Small intestine (tissue), 7 donors: Measurements from ENCODE around the gene CCDC141. TPM values are rescaled to one million over a fixed set of nuclear protein-coding genes. Genes with fewer than 3 reads are reported as not detected.

Experiments
- DNase-seq, 2 donors: peaks; one replicate each; pipeline versions ENCODE4 v3.0.0 to v3.0.0-alpha.2; 2013
- FAIRE-seq: peaks from 2 replicates; lab custom pipeline; 2012; peaks lifted over from hg19 to GRCh38; lab: Jason Lieb, UNC
- H3K27ac ChIP-seq, 3 donors: one replicate each; pipeline ENCODE4 v1.5.1; 2013; ENCODE audit warnings: low read length in 2 of 3, mild to moderate bottlenecking in 2 of 3, control low read depth in 1 of 3, inconsistent platforms in 1 of 3, low read depth in 1 of 3, moderate library complexity in 1 of 3
- H3K27me3 ChIP-seq, 3 donors: one replicate each; pipeline ENCODE4 v1.6.1; 2013; ENCODE audit warnings: low read length in 3 of 3, inconsistent platforms in 1 of 3; ENCODE audit not compliant: control insufficient read depth in 3 of 3, insufficient read depth in 3 of 3
- H3K36me3 ChIP-seq, 3 donors: one replicate each; pipeline ENCODE4 v1.6.1; 2013; ENCODE audit warnings: low read length in 3 of 3, inconsistent platforms in 1 of 3, low read depth in 1 of 3, mild to moderate bottlenecking in 1 of 3, moderate library complexity in 1 of 3; ENCODE audit not compliant: control insufficient read depth in 3 of 3, insufficient read depth in 2 of 3
- H3K4me1 ChIP-seq, 3 donors: one replicate each; pipeline ENCODE4 v1.6.1; 2013; ENCODE audit warnings: low read length in 2 of 3, inconsistent platforms in 1 of 3, low read depth in 1 of 3, mild to moderate bottlenecking in 1 of 3, moderate library complexity in 1 of 3; ENCODE audit not compliant: control insufficient read depth in 3 of 3, insufficient read depth in 2 of 3
- H3K4me3 ChIP-seq, 3 donors: one replicate each; pipeline ENCODE4 v1.5.1; 2013; ENCODE audit warnings: low read length in 3 of 3, control low read depth in 1 of 3, inconsistent platforms in 1 of 3, low read depth in 1 of 3, mild to moderate bottlenecking in 1 of 3, moderate library complexity in 1 of 3
- H3K9me3 ChIP-seq, 2 donors: one replicate each; pipeline ENCODE4 v1.6.1; 2013; ENCODE audit warnings: low read depth in 1 of 2, low read length in 1 of 2; ENCODE audit not compliant: control insufficient read depth in 2 of 2, insufficient read depth in 1 of 2
- WGBS, 3 donors: extraction: QIAGEN DNeasy Blood & Tissue Kit; methylation state at CpG; one replicate each; pipeline ENCODE4 v1.1.7; 2013; 5-methylcytosine and 5-hydroxymethylcytosine counted together
- polyA plus RNA-seq, 4 donors: library from polyadenylated mRNA; stranded (reverse) in 3 of 4; unstranded in 1 of 4; fragments of 200-250 nt in 3 of 4; fragments of 120-200 nt in 1 of 4; gene quantifications; one replicate each; pipeline versions ENCODE4 v1.2.1 to v1.2.3, GENCODE V29; 2013
- donor health status: healthy with polysubstance abuse.
- donor health status: control.
- donor health status: control.
- donor health status: Bipolar disorder and iron deficiency.
- donor health status: healthy.

The CCDC141 gene
- polyA plus RNA-seq, 4 donors = 0.27 to 2.5 (median 0.27) TPM; not detected in 1

- Histone ChIP-seq H3K27ac (no peak overlapping the region), H3K36me3 (no peaks in the 10 kb centered on the region), H3K4me1 (no peaks in the 10 kb centered on the region), H3K9me3 (no peaks in the 10 kb centered on the region), H3K27me3 (no peaks in the 10 kb centered on the region), H3K4me3 (no peak overlapping the region)
- DNase-seq = no peak
- 79 to 85% (median 80%) methylated on average over 4 of the region's 4 CpGs for WGBS, 3 donors
- no peak for FAIRE-seq
Measured at GRCh38 chr2:178828486-178828881, 221.5 kb downstream of the CCDC141 start.

DNA sequence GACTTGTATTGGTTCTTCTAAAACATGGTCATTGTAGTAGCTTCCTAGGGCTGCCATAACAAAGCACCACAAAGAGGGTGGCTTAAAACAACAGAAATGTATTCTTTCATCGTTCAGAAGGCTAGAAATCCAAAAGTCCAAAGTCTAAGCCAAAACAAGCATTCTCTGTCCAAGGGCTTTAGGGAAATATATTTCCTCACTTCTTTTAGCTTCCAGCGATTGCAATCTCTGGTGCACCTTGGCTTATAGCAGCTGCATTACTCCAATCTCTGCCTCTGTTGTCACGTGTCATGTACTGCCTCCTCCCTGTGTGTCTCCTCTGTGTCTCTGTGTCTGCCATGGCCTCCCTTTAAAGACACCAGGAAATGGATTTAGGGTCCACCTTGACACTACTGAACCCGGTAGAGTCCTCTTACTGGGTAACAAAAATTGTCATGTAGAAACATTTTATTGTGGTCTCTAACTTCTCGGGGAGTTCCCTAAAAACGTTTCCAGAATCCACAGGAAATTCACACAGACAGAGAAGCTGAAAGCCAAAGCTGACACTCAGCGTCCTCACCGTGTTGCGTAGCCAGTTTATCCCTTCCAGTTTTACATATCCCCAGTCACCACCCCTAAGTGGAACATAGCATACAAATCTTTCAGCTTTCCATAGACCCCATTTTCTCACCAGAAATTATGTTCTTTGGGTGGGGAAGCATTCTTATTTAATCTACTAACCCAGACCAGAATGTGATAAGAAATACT is 222.0 kb downstream of the CCDC141 start:
- WGBS, 3 donors = 57 to 66% (median 59%) methylated on average over 9 of the region's 9 CpGs
- H3K9me3 ChIP-seq = no peaks in the 10 kb centered on the region
- H3K27me3 ChIP-seq = no peaks in the 10 kb centered on the region
- DNase-seq (peak in 1 of 2 donors; percentile 2), FAIRE-seq (no peak)
- no peaks in the 10 kb centered on the region for H3K36me3 ChIP-seq
- no peaks in the 10 kb centered on the region for H3K4me1 ChIP-seq
- no peak overlapping the region for H3K4me3 ChIP-seq
- no peak overlapping the region for H3K27ac ChIP-seq

DNA sequence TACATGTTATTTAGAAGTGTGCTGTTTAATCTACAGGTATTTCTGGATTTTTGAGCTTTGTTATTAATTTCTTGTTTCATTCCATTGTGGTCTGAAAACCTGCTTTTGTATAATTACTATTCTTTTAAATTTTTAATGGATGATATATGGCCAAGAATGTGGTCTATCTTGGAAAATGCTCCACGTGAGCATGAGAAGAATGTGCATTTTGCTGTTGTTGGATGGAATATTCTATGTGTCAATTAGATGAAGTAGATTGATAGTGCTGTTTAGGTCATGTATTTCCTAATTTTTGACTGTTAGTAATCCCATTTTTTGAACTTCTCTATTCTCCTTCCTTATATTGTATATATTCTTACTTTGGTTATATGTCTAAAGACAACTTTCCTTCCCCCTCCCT is 222.8 kb downstream of the CCDC141 start:
- Histone ChIP-seq H3K27ac (no peak overlapping the region), H3K4me1 (no peaks in the 10 kb centered on the region), H3K9me3 (no peaks in the 10 kb centered on the region), H3K36me3 (no peaks in the 10 kb centered on the region), H3K4me3 (no peak overlapping the region), H3K27me3 (no peaks in the 10 kb centered on the region)
- DNase-seq = no peak
- no peak for FAIRE-seq
- WGBS, 3 donors = 43 to 72% (median 49%) methylated on average over 1 of the region's 1 CpG

DNA sequence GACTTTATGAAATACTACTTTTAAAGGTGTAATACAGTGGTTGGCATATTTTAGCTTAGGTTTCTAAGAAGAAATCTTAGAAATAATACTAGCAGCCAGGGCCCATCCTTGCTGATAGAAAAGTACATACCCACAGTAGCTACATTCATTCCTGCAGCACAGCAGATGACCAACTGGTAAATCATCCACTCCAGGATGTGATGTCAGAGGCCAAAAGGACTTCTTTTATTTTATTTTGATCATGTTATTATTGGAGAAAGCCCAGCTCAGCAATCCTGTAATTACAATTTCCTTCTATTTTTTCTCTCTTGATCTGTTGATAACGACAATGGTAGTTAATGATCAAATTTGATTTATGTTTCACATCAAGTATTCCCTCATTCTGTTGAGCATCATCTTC is 224.8 kb downstream of the CCDC141 start:
- DNase-seq = no peak
- Histone ChIP-seq H3K9me3 (no peaks in the 10 kb centered on the region), H3K27ac (no peak overlapping the region), H3K4me1 (no peaks in the 10 kb centered on the region), H3K27me3 (no peaks in the 10 kb centered on the region), H3K4me3 (no peak overlapping the region), H3K36me3 (no peaks in the 10 kb centered on the region)
- FAIRE-seq = no peak
- 44 to 61% (median 45%) methylated on average over 1 of the region's 1 CpG for WGBS, 3 donors

GRCh38 chr2:178824181-178824580 is 225.8 kb downstream of the CCDC141 start:
- Histone ChIP-seq H3K27me3 (no peaks in the 10 kb centered on the region), H3K36me3 (no peaks in the 10 kb centered on the region), H3K27ac (no peak overlapping the region), H3K4me1 (no peaks in the 10 kb centered on the region), H3K4me3 (no peak overlapping the region), H3K9me3 (no peaks in the 10 kb centered on the region)
- FAIRE-seq (no peak), DNase-seq (no peak)
- WGBS, 3 donors = 92 to 96% (median 94%) methylated on average over 7 of the region's 7 CpGs

GRCh38 chr2:178819992-178820391 is 229.9 kb downstream of the CCDC141 start:
- Histone ChIP-seq H3K27me3 (no peaks in the 10 kb centered on the region), H3K9me3 (no peaks in the 10 kb centered on the region), H3K36me3 (no peaks in the 10 kb centered on the region), H3K27ac (peak overlapping the region in 1 of 3 donors; percentile 27), H3K4me1 (no peaks in the 10 kb centered on the region), H3K4me3 (no peak overlapping the region)
- 32 to 36% (median 32%) methylated on average over 4 of the region's 4 CpGs for WGBS, 3 donors
- DNase-seq (no peak), FAIRE-seq (no peak)

GRCh38 chr2:178819147-178819875 is 230.6 kb downstream of the CCDC141 start:
- DNase-seq (no peak), FAIRE-seq (no peak)
- Histone ChIP-seq H3K4me1 (no peaks in the 10 kb centered on the region), H3K27me3 (no peaks in the 10 kb centered on the region), H3K36me3 (no peaks in the 10 kb centered on the region), H3K4me3 (no peak overlapping the region), H3K27ac (no peak overlapping the region), H3K9me3 (no peaks in the 10 kb centered on the region)
- 91 to 100% (median 92%) methylated on average over 1 of the region's 1 CpG for WGBS, 3 donors

GRCh38 chr2:178811901-178812300 is 238.0 kb downstream of the CCDC141 start:
- no peak for FAIRE-seq
- 71 to 78% (median 75%) methylated on average over 2 of the region's 2 CpGs for WGBS, 3 donors

More at GRCh38 chr2:178811901-178812300, 238.0 kb downstream of the CCDC141 start:
- H3K27ac ChIP-seq = no peak overlapping the region
- no peak for DNase-seq
- no peak overlapping the region for H3K4me3 ChIP-seq
- H3K4me1 ChIP-seq = no peaks in the 10 kb centered on the region
- no peaks in the 10 kb centered on the region for H3K27me3 ChIP-seq
- no peaks in the 10 kb centered on the region for H3K36me3 ChIP-seq
- H3K9me3 ChIP-seq = no peaks in the 10 kb centered on the region
